GM23338 (cell line): Measurements from ENCODE around the gene MPST. TPM values are rescaled to one million over a fixed set of nuclear protein-coding genes. Genes with fewer than 3 reads are reported as not detected.

Experiments
- ATAC-seq: fragments of 200-7000 bp; cut with Tn5 transposase; 3 replicates; pipeline ENCODE4 v1.9.1; 2020
- DNase-seq: peaks from one replicate; pipeline ENCODE4 v3.0.0-alpha.2; 2015; ENCODE audit warnings: low spot score
- H2AFZ ChIP-seq: fragments of 200-600 bp; sonication (generic); 2 replicates; pipeline ENCODE4 v1.8.0; 2016; ENCODE audit warnings: antibody characterized with exemption, mild to moderate bottlenecking, moderate library complexity
- H3F3A ChIP-seq: fragments of 200-600 bp; sonication (generic); replicated peaks from 2 replicates; pipeline ENCODE4 v1.8.0; 2017; ENCODE audit warnings: antibody characterized with exemption, mixed run types, low read depth
- H3K27ac ChIP-seq: fragments of 200-600 bp; sonication (generic); 2 replicates; pipeline ENCODE4 v1.6.1; 2016; ENCODE audit warnings: low read depth
- H3K27me3 ChIP-seq: fragments of 200-600 bp; sonication (generic); 2 replicates; pipeline ENCODE4 v1.8.0; 2016; ENCODE audit warnings: mild to moderate bottlenecking, mixed run types, moderate library complexity; ENCODE audit not compliant: insufficient read depth
- H3K36me3 ChIP-seq: fragments of 200-600 bp; sonication (generic); 2 replicates; pipeline ENCODE4 v1.8.0; 2016; ENCODE audit warnings: mild to moderate bottlenecking; ENCODE audit not compliant: insufficient read depth
- H3K4me1 ChIP-seq: fragments of 200-600 bp; sonication (generic); 2 replicates; pipeline ENCODE4 v1.8.0; 2016; ENCODE audit warnings: mild to moderate bottlenecking, moderate library complexity; ENCODE audit not compliant: insufficient read depth
- H3K4me2 ChIP-seq: fragments of 200-600 bp; sonication (generic); 2 replicates; pipeline ENCODE4 v1.7.1; 2017; ENCODE audit warnings: mixed run types
- H3K4me3 ChIP-seq: fragments of 200-600 bp; sonication (generic); 2 replicates; pipeline ENCODE4 v1.6.1; 2016; ENCODE audit warnings: mixed run types
- H3K79me2 ChIP-seq: fragments of 200-600 bp; sonication (generic); replicated peaks from 2 replicates; pipeline ENCODE4 v1.8.0; 2017; ENCODE audit warnings: mild to moderate bottlenecking; ENCODE audit not compliant: insufficient read depth
- H3K9me2 ChIP-seq: fragments of 200-600 bp; sonication (generic); 2 replicates; pipeline ENCODE4 v1.8.0; 2017; ENCODE audit not compliant: insufficient read depth
- H4K20me1 ChIP-seq: fragments of 200-600 bp; sonication (generic); replicated peaks from 2 replicates; pipeline ENCODE4 v1.8.0; 2017; ENCODE audit warnings: mild to moderate bottlenecking; ENCODE audit not compliant: insufficient read depth
- H3K27ac Mint-ChIP-seq: 2 replicates; pipeline ENCODE4 v1.8.0; 2020; ENCODE audit warnings: inconsistent platforms, mild to moderate bottlenecking, moderate library complexity, mixed read lengths
- H3K27me3 Mint-ChIP-seq: 3 replicates; pipeline ENCODE4 v1.8.0; 2022; ENCODE audit warnings: low read depth, mild to moderate bottlenecking, moderate library complexity, mixed read lengths, inconsistent platforms; ENCODE audit not compliant: insufficient read depth, poor library complexity
- H3K36me3 Mint-ChIP-seq: 3 replicates; pipeline ENCODE4 v1.8.0; 2021; ENCODE audit warnings: low read depth, mild to moderate bottlenecking, inconsistent platforms, moderate library complexity, mixed read lengths
- H3K4me1 Mint-ChIP-seq: 3 replicates; pipeline ENCODE4 v1.8.0; 2020; ENCODE audit warnings: mild to moderate bottlenecking, inconsistent platforms, mixed read lengths
- H3K4me3 Mint-ChIP-seq: 3 replicates; pipeline ENCODE4 v1.8.0; 2021; ENCODE audit warnings: moderate library complexity, mild to moderate bottlenecking, inconsistent platforms, mixed read lengths
- H3K9me3 Mint-ChIP-seq: 3 replicates; pipeline ENCODE4 v1.8.0; 2020; ENCODE audit warnings: moderate library complexity, mild to moderate bottlenecking, inconsistent platforms, mixed read lengths
- CREB1 ChIP-seq: fragments of 250-450 bp; sonication (Bioruptor Pico); IDR thresholded peaks from 2 replicates; pipeline ENCODE4 v1.5.0; 2020; ENCODE audit warnings: low read depth, mild to moderate bottlenecking, moderate library complexity
- ETS1 ChIP-seq: IDR thresholded peaks from 2 replicates; pipeline ENCODE4 v1.6.1; 2016; ENCODE audit warnings: antibody characterized with exemption
- EZH2 ChIP-seq: fragments of 200-600 bp; sonication (generic); IDR thresholded peaks from one replicate; pipeline ENCODE4 v1.8.0; 2017; ENCODE audit warnings: antibody characterized with exemption, mild to moderate bottlenecking, low read depth; ENCODE audit not compliant: unreplicated experiment
- EZH2phosphoT487 ChIP-seq: fragments of 200-600 bp; sonication (generic); IDR thresholded peaks from one replicate; pipeline ENCODE4 v1.8.1; 2018; ENCODE audit warnings: antibody characterized with exemption; ENCODE audit not compliant: unreplicated experiment
- JUNB ChIP-seq: IDR thresholded peaks from one replicate; pipeline ENCODE4 v1.6.1; 2016; ENCODE audit warnings: antibody characterized with exemption; ENCODE audit not compliant: unreplicated experiment
- NANOG ChIP-seq: IDR thresholded peaks from 2 replicates; pipeline ENCODE4 v1.6.1; 2016; ENCODE audit warnings: antibody characterized with exemption, borderline replicate concordance
- POLR2AphosphoS5 ChIP-seq: IDR thresholded peaks from 2 replicates; pipeline ENCODE4 v1.6.1; 2016; ENCODE audit warnings: antibody characterized with exemption, low read depth
- REST ChIP-seq: IDR thresholded peaks from one replicate; pipeline ENCODE4 v1.6.1; 2018; ENCODE audit warnings: antibody characterized with exemption; ENCODE audit not compliant: unreplicated experiment
- STAT1 ChIP-seq: IDR thresholded peaks from one replicate; pipeline ENCODE4 v1.6.1; 2016; ENCODE audit warnings: antibody characterized with exemption; ENCODE audit not compliant: unreplicated experiment
- ZNF114 ChIP-seq: fragments of 250-450 bp; sonication (Bioruptor Pico); IDR thresholded peaks from 2 replicates; pipeline ENCODE4 v1.5.0; 2020; ENCODE audit warnings: mild to moderate bottlenecking, moderate library complexity
- ZNF331 ChIP-seq: fragments of 250-450 bp; sonication (Bioruptor Pico); IDR thresholded peaks from 2 replicates; pipeline ENCODE4 v1.5.0; 2020; ENCODE audit warnings: low read depth, mild to moderate bottlenecking, moderate library complexity
- polyA plus RNA-seq: library from polyadenylated mRNA; unstranded; fragments of >200 nt; fragmentation: Nextera tagmentation; extraction: Ambion mirVana; gene quantifications from 2 replicates; pipeline ENCODE4 v1.2.1, GENCODE V29; 2016
- total RNA-seq: library from RNA; depleted of rRNA; stranded (reverse); fragments of >200 nt; shearing (Covaris generic); gene quantifications from 2 replicates; pipeline ENCODE4 v1.2.3, GENCODE V29; 2014
- TF ChIP-seq, protein P1 (sequence below): fragments of 250-450 bp; sonication (Bioruptor Pico); IDR thresholded peaks from 2 replicates; pipeline ENCODE4 v1.5.0; 2020; ENCODE audit warnings: mild to moderate bottlenecking, moderate library complexity

Gene MPST
- total and polyA plus RNA-seq, 2 experiments from 2014 or later: 86.2 to 158 TPM

GRCh38 chr22:37075046-37075445, 55.5 kb downstream of the MPST start:
- 0 out of 2 replicates have a peak, but pooled peaks cover 8% of the 10 kb centered on the region for H3K9me2 ChIP-seq
- Mint-ChIP-seq H3K27ac (no peak overlapping the region), H3K9me3 (no peaks in the 10 kb centered on the region), H3K27me3 (peaks cover 42% of the 10 kb centered on the region), H3K4me3 (no peak overlapping the region), H3K36me3 (no peaks in the 10 kb centered on the region), H3K4me1 (peaks cover 4% of the 10 kb centered on the region)
- ATAC-seq (no peak), DNase-seq (no peak)
- H3K27ac ChIP-seq: no peak overlapping the region
- no peak overlapping the region for H3K4me3 ChIP-seq
- no peaks in the 10 kb centered on the region for H3K79me2 ChIP-seq
- H3K27me3 ChIP-seq: peaks cover 50% of the 10 kb centered on the region
- 0 out of 2 replicates have a peak, but pooled peaks cover 3% of the 10 kb centered on the region for H3F3A ChIP-seq
- H3K4me1 ChIP-seq: peaks cover 3% of the 10 kb centered on the region; the same call in 1 of the 2 replicates
- no peaks in the 10 kb centered on the region for H3K36me3 ChIP-seq
- TF ChIP-seq REST: no peak
- TF ChIP-seq POLR2AphosphoS5: no peak
- no peak for TF ChIP-seq ZNF331
- no peak for TF ChIP-seq ZNF114 (CRISPR knock-in tag)
- TF ChIP-seq NANOG: no peak
- no peak for TF ChIP-seq JUNB
- no peak for TF ChIP-seq EZH2
- TF ChIP-seq STAT1: no peak
- TF ChIP-seq ETS1: no peak
- no peak for TF ChIP-seq CREB1 (CRISPR knock-in tag)
- TF ChIP-seq, protein P1, sequence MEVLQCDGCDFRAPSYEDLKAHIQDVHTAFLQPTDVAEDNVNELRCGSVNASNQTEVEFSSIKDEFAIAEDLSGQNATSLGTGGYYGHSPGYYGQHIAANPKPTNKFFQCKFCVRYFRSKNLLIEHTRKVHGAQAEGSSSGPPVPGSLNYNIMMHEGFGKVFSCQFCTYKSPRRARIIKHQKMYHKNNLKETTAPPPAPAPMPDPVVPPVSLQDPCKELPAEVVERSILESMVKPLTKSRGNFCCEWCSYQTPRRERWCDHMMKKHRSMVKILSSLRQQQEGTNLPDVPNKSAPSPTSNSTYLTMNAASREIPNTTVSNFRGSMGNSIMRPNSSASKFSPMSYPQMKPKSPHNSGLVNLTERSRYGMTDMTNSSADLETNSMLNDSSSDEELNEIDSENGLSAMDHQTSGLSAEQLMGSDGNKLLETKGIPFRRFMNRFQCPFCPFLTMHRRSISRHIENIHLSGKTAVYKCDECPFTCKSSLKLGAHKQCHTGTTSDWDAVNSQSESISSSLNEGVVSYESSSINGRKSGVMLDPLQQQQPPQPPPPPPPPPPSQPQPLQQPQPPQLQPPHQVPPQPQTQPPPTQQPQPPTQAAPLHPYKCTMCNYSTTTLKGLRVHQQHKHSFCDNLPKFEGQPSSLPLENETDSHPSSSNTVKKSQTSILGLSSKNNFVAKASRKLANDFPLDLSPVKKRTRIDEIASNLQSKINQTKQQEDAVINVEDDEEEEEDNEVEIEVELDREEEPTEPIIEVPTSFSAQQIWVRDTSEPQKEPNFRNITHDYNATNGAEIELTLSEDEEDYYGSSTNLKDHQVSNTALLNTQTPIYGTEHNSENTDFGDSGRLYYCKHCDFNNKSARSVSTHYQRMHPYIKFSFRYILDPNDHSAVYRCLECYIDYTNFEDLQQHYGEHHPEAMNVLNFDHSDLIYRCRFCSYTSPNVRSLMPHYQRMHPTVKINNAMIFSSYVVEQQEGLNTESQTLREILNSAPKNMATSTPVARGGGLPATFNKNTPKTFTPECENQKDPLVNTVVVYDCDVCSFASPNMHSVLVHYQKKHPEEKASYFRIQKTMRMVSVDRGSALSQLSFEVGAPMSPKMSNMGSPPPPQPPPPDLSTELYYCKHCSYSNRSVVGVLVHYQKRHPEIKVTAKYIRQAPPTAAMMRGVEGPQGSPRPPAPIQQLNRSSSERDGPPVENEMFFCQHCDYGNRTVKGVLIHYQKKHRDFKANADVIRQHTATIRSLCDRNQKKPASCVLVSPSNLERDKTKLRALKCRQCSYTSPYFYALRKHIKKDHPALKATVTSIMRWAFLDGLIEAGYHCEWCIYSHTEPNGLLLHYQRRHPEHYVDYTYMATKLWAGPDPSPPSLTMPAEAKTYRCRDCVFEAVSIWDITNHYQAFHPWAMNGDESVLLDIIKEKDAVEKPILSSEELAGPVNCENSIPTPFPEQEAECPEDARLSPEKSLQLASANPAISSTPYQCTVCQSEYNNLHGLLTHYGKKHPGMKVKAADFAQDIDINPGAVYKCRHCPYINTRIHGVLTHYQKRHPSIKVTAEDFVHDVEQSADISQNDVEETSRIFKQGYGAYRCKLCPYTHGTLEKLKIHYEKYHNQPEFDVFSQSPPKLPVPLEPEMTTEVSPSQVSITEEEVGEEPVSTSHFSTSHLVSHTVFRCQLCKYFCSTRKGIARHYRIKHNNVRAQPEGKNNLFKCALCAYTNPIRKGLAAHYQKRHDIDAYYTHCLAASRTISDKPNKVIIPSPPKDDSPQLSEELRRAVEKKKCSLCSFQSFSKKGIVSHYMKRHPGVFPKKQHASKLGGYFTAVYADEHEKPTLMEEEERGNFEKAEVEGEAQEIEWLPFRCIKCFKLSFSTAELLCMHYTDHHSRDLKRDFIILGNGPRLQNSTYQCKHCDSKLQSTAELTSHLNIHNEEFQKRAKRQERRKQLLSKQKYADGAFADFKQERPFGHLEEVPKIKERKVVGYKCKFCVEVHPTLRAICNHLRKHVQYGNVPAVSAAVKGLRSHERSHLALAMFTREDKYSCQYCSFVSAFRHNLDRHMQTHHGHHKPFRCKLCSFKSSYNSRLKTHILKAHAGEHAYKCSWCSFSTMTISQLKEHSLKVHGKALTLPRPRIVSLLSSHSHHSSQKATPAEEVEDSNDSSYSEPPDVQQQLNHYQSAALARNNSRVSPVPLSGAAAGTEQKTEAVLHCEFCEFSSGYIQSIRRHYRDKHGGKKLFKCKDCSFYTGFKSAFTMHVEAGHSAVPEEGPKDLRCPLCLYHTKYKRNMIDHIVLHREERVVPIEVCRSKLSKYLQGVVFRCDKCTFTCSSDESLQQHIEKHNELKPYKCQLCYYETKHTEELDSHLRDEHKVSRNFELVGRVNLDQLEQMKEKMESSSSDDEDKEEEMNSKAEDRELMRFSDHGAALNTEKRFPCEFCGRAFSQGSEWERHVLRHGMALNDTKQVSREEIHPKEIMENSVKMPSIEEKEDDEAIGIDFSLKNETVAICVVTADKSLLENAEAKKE (CRISPR knock-in tag): no peak
- TF ChIP-seq EZH2phosphoT487: no peak
- H4K20me1 ChIP-seq: no peaks in the 10 kb centered on the region
- H3K4me2 ChIP-seq: no peak overlapping the region
- H2AFZ ChIP-seq: no peak overlapping the region
